NCI-H82 treated with DMSO at 0.1 percent for 48 hours (cell line): Measurements from ENCODE around the gene OR2G6.
"Not testable (repeated sequence)": the region's sequence is repeated elsewhere in the genome, so short reads cannot be mapped to it uniquely, and the experiment has no call there.

Experiments
- DNase-seq: peaks from one replicate; lab custom pipeline; 2025; ENCODE audit not compliant: unreplicated experiment; lab: John Stamatoyannopoulos, UW

Gene OR2G6

GRCh38 chr1:248507773-248508172, at the start of gene OR2G6:
Gene OR2G6, plus strand, starts transcription at chr1:248508073. Its CDS starts 13,574 bp downstream, at chr1:248521647.
- not testable (repeated sequence) for DNase-seq

GRCh38 chr1:248459117-248459516, 48.8 kb upstream of the OR2G6 start:
- not testable (repeated sequence) for DNase-seq

GRCh38 chr1:248471154-248471553, 36.7 kb upstream of the OR2G6 start:
- no peak for DNase-seq

GRCh38 chr1:248472111-248472510, 35.8 kb upstream of the OR2G6 start:
- DNase-seq: not testable (repeated sequence)

- DNase-seq: not testable (repeated sequence)
Observed at GRCh38 chr1:248473051-248473450, 34.8 kb upstream of the OR2G6 start, which contains the start of gene OR2T3. Gene OR2T3, plus strand, starts transcription at chr1:248473351. Its CDS starts 0 bp downstream, at chr1:248473351.

- not testable (repeated sequence) for DNase-seq
Observed at GRCh38 chr1:248475660-248476059, 32.2 kb upstream of the OR2G6 start.

GRCh38 chr1:248481686-248482579, 25.9 kb upstream of the OR2G6 start:
- not testable (repeated sequence) for DNase-seq

GRCh38 chr1:248488289-248488688, 19.6 kb upstream of the OR2G6 start, which contains the start of gene OR2T5:
Gene OR2T5, plus strand, starts transcription at chr1:248488589. Its CDS starts 0 bp downstream, at chr1:248488589.
- DNase-seq: not testable (repeated sequence)

GRCh38 chr1:248496661-248497060, 11.2 kb upstream of the OR2G6 start:
- DNase-seq: not testable (repeated sequence)

GRCh38 chr1:248500305-248501035, 7.4 kb upstream of the OR2G6 start:
- not testable (repeated sequence) for DNase-seq

GRCh38 chr1:248510217-248510616, 2.3 kb downstream of the OR2G6 start:
- DNase-seq: not testable (repeated sequence)

GRCh38 chr1:248521856-248522255, 14.0 kb downstream of the OR2G6 start:
- no peak for DNase-seq

- not testable (repeated sequence) for DNase-seq
Observed at GRCh38 chr1:248537449-248537848, 29.6 kb downstream of the OR2G6 start.

GRCh38 chr1:248547383-248547782, 39.5 kb downstream of the OR2G6 start:
- DNase-seq: not testable (repeated sequence)

- not testable (repeated sequence) for DNase-seq
Observed at GRCh38 chr1:248551027-248551426, 43.2 kb downstream of the OR2G6 start.

- DNase-seq: not testable (repeated sequence)
Observed at GRCh38 chr1:248562672-248563071, 54.8 kb downstream of the OR2G6 start, which contains the start of gene OR2T29. Gene OR2T29, minus strand, starts transcription at chr1:248562772. Its CDS starts 3,281 bp downstream, at chr1:248559491.

GRCh38 chr1:248565530-248566373, 57.9 kb downstream of the OR2G6 start:
- DNase-seq: not testable (repeated sequence)

- DNase-seq: not testable (repeated sequence)
Observed at GRCh38 chr1:248569049-248569448, 61.2 kb downstream of the OR2G6 start.

- DNase-seq: not testable (repeated sequence)
Observed at GRCh38 chr1:248570811-248571210, 62.9 kb downstream of the OR2G6 start.

GRCh38 chr1:248572049-248572448, 64.2 kb downstream of the OR2G6 start:
- not testable (repeated sequence) for DNase-seq
